HCT116 (cell line): Measurements from ENCODE around the gene SRSF2. TPM values are rescaled to one million over a fixed set of nuclear protein-coding genes. Genes with fewer than 3 reads are reported as not detected.

Experiments
- ATAC-seq: fragments of 200-7000 bp; cut with Tn5 transposase; 2 replicates; pipeline ENCODE4 v1.9.1; 2020; ENCODE audit warnings: mild to moderate bottlenecking, moderate library complexity
- BruUV-seq: library from RNA; stranded (reverse); fragments of 400-500 nt; replicated peaks from 2 replicates; lab custom pipeline; 2021; lab: Mats Ljungman, UMichigan
- CTCF ChIA-PET: fragments of 300-600 bp; sonication (Branson Sonifier 250); formaldehyde crosslinking; loops from one replicate; lab custom pipeline; 2021; ENCODE audit warnings: antibody characterized with exemption; lab: Charles Lee
- POLR2A ChIA-PET: fragments of 300-600, 350-600 bp; sonication (Branson Sonifier 250); formaldehyde crosslinking; loops from one replicate; lab custom pipeline; 2021; ENCODE audit warnings: antibody characterized with exemption; lab: Charles Lee
- RAD21 ChIA-PET, 2 experiments: fragments of 300-600 bp; sonication (Branson Sonifier 250); formaldehyde crosslinking; loops; one replicate each; lab custom pipeline; 2023; ENCODE audit warnings: low total read pairs in 2 of 2; ENCODE audit not compliant: uncharacterized antibody in 2 of 2, unreplicated experiment in 2 of 2, low non-redundant PET in 1 of 2; lab: Charles Lee
- DNase-seq: peaks from one replicate; pipeline ENCODE4 v3.0.0-alpha.2; 2010; ENCODE audit warnings: low read depth, low spot score
- H2AFZ ChIP-seq: fragments of 200-600 bp; shearing (Covaris generic), sonication (generic); 2 replicates; pipeline ENCODE4 v1.6.1; 2017; ENCODE audit warnings: low read depth, mixed run types, mixed read lengths, antibody characterized with exemption, low read length; ENCODE audit not compliant: poor library complexity, severe bottlenecking
- H3K27ac ChIP-seq: 2 replicates; pipeline ENCODE4 v1.5.1; 2012; ENCODE audit warnings: low read depth, low read length
- H3K27me3 ChIP-seq: fragments of 200-600 bp; sonication (generic); 2 replicates; pipeline ENCODE4 v1.6.1; 2016; ENCODE audit warnings: mixed run types, low read length, mixed read lengths; ENCODE audit not compliant: insufficient read depth
- H3K36me3 ChIP-seq, 2 experiments: fragments of 200-500 bp in 1 of 2; fragments of 200-600 bp in 1 of 2; sonication (Bioruptor generic) in 1 of 2; sonication (generic) in 1 of 2; 2 replicates each; pipeline versions ENCODE4 v1.5.1 to v1.6.1; 2014 to 2016; ENCODE audit warnings: low read length in 2 of 2, inconsistent platforms in 1 of 2, mixed read lengths in 1 of 2, mixed run types in 1 of 2; ENCODE audit not compliant: insufficient read depth in 2 of 2, control insufficient read depth in 1 of 2
- H3K4me1 ChIP-seq, 2 experiments: fragments of 200-600 bp in 1 of 2; sonication (generic) in 1 of 2; 2 replicates each; pipeline versions ENCODE4 v1.5.1 to v1.6.1; 2012 to 2017; ENCODE audit warnings: low read length in 2 of 2, inconsistent platforms in 1 of 2, mild to moderate bottlenecking in 1 of 2, mixed read lengths in 1 of 2, mixed run types in 1 of 2, moderate library complexity in 1 of 2; ENCODE audit not compliant: insufficient read depth in 2 of 2, control insufficient read depth in 1 of 2
- H3K4me2 ChIP-seq: fragments of 200-600 bp; sonication (generic); 2 replicates; pipeline ENCODE4 v1.6.1; 2017; ENCODE audit warnings: mixed run types, low read length, mixed read lengths
- H3K4me3 ChIP-seq, 2 experiments: fragments of 200-600 bp in 1 of 2; sonication (generic) in 1 of 2; replicated peaks in 1 of 2; 2 replicates each; pipeline ENCODE4 v1.5.1; 2011 to 2016; ENCODE audit warnings: low read length in 2 of 2, control low read depth in 1 of 2, low read depth in 1 of 2, mild to moderate bottlenecking in 1 of 2, mixed read lengths in 1 of 2, mixed run types in 1 of 2
- H3K79me2 ChIP-seq: fragments of 200-600 bp; sonication (generic); 2 replicates; pipeline ENCODE4 v1.6.1; 2017; ENCODE audit warnings: mild to moderate bottlenecking, mixed run types, low read length, moderate library complexity, mixed read lengths; ENCODE audit not compliant: insufficient read depth
- H3K9ac ChIP-seq: fragments of 200-600 bp; sonication (generic); 2 replicates; pipeline ENCODE4 v1.6.1; 2016; ENCODE audit warnings: low read length, mixed read lengths
- H3K9me2 ChIP-seq: fragments of 200-600 bp; sonication (generic), shearing (Covaris generic); 2 replicates; pipeline ENCODE4 v1.6.1; 2017; ENCODE audit warnings: mixed run types, mild to moderate bottlenecking, moderate library complexity; ENCODE audit not compliant: insufficient read depth
- H3K9me3 ChIP-seq, 2 experiments: fragments of 200-500 bp in 1 of 2; fragments of 200-600 bp in 1 of 2; sonication (Bioruptor generic) in 1 of 2; sonication (generic) in 1 of 2; 2 replicates each; pipeline ENCODE4 v1.6.1; 2014 to 2017; ENCODE audit warnings: low read length in 2 of 2, mixed read lengths in 2 of 2, inconsistent platforms in 1 of 2, low read depth in 1 of 2, mild to moderate bottlenecking in 1 of 2, mixed run types in 1 of 2, moderate library complexity in 1 of 2; ENCODE audit not compliant: control insufficient read depth in 1 of 2, insufficient read depth in 1 of 2
- H4K20me1 ChIP-seq: fragments of 200-600 bp; sonication (generic), shearing (Covaris generic); 2 replicates; pipeline ENCODE4 v1.6.1; 2017; ENCODE audit warnings: mixed run types, mild to moderate bottlenecking, moderate library complexity; ENCODE audit not compliant: insufficient read depth
- ATF3 ChIP-seq: IDR thresholded peaks from 2 replicates; pipeline ENCODE4 v1.6.1; 2012
- CBX3 ChIP-seq: IDR thresholded peaks from 2 replicates; pipeline ENCODE4 v1.6.1; 2012; ENCODE audit warnings: low read depth
- CEBPB ChIP-seq: IDR thresholded peaks from 2 replicates; pipeline ENCODE4 v1.6.1; 2012; ENCODE audit warnings: low read depth
- CTCF ChIP-seq, 3 experiments: fragments of 200-600 bp in 1 of 3; sonication (generic) in 1 of 3; IDR thresholded peaks in 2 of 3; conservative IDR thresholded peaks in 1 of 3; 2 replicates each; pipeline ENCODE4 v1.5.1; 2012 to 2017; ENCODE audit warnings: low read depth in 2 of 3, low read length in 2 of 3, antibody characterized with exemption in 1 of 3, borderline replicate concordance in 1 of 3, control low read depth in 1 of 3, mild to moderate bottlenecking in 1 of 3, mixed read lengths in 1 of 3, mixed run types in 1 of 3, moderate library complexity in 1 of 3; ENCODE audit not compliant: insufficient read depth in 1 of 3
- EGR1 ChIP-seq: IDR thresholded peaks from 2 replicates; pipeline ENCODE4 v1.6.1; 2012; ENCODE audit warnings: low read depth
- ELF1 ChIP-seq: IDR thresholded peaks from 2 replicates; pipeline ENCODE4 v1.6.1; 2012; ENCODE audit warnings: low read depth, borderline replicate concordance
- EZH2 ChIP-seq: fragments of 200-600 bp; sonication (generic); IDR thresholded peaks from 2 replicates; pipeline ENCODE4 v1.6.1; 2017; ENCODE audit warnings: antibody characterized with exemption, mixed run types
- FOSL1 ChIP-seq: IDR thresholded peaks from 2 replicates; pipeline ENCODE4 v1.6.1; 2012; ENCODE audit warnings: low read depth
- JUND ChIP-seq: IDR thresholded peaks from 2 replicates; pipeline ENCODE4 v1.6.1; 2012
- MAX ChIP-seq: IDR thresholded peaks from 2 replicates; pipeline ENCODE4 v1.6.1; 2012
- POLR2A ChIP-seq: IDR thresholded peaks from 2 replicates; pipeline ENCODE4 v1.7.0; 2011; ENCODE audit warnings: borderline replicate concordance; ENCODE audit not compliant: insufficient read depth, insufficient read length; ENCODE audit errors: extremely low read depth
- POLR2AphosphoS5 ChIP-seq: IDR thresholded peaks from 2 replicates; pipeline ENCODE4 v1.6.1; 2011; ENCODE audit warnings: mild to moderate bottlenecking, low read depth, low read length, moderate library complexity
- RAD21 ChIP-seq: IDR thresholded peaks from 2 replicates; pipeline ENCODE4 v1.6.1; 2012; ENCODE audit warnings: low read depth, mild to moderate bottlenecking
- REST ChIP-seq: IDR thresholded peaks from 2 replicates; pipeline ENCODE4 v1.6.1; 2012; ENCODE audit warnings: low read depth
- SIN3A ChIP-seq: IDR thresholded peaks from 2 replicates; pipeline ENCODE4 v1.6.1; 2012; ENCODE audit warnings: low read depth
- SP1 ChIP-seq: IDR thresholded peaks from 2 replicates; pipeline ENCODE4 v1.6.1; 2012; ENCODE audit warnings: low read depth
- SRF ChIP-seq: IDR thresholded peaks from 2 replicates; pipeline ENCODE4 v1.6.1; 2012; ENCODE audit warnings: low read depth
- YY1 ChIP-seq: IDR thresholded peaks from 2 replicates; pipeline ENCODE4 v1.6.1; 2011; ENCODE audit warnings: low read length, low read depth, moderate library complexity, mild to moderate bottlenecking; ENCODE audit not compliant: insufficient replicate concordance; ENCODE audit errors: extremely low read depth
- ZBTB33 ChIP-seq: IDR thresholded peaks from 2 replicates; pipeline ENCODE4 v1.6.1; 2011; ENCODE audit warnings: mild to moderate bottlenecking, low read length, moderate library complexity; ENCODE audit not compliant: insufficient replicate concordance; ENCODE audit errors: extremely low read depth
- ZFX ChIP-seq: fragments of 450-650 bp; IDR thresholded peaks from 2 replicates; pipeline ENCODE4 v1.6.1; 2017
- intact Hi-C: fragments of 100-400 bp; cut with micrococcal nuclease; formaldehyde crosslinking; loops from 2 replicates; pipeline ENCODE4 v1.10.0; 2022
- total RNA-seq: library from RNA; stranded (reverse); gene quantifications from one replicate; pipeline ENCODE4 v1.2.1, GENCODE V29; 2021; ENCODE audit not compliant: unreplicated experiment

Gene SRSF2
- total RNA-seq, 1 experiment from 2014 or later: 422 TPM

GRCh38 chr17:76752006-76752405 is 14.9 kb upstream of the SRSF2 start:
- ChIA-PET RAD21 (no interaction called here), POLR2A (interaction anchor here (1.3 kb wide), 1 partner anchor 9 kb away, joined by 3 read pairs; no protein-coding TSS in a partner anchor), CTCF (no interaction called here)
- intact Hi-C loops: no loop called here
- Histone ChIP-seq H4K20me1 (no peaks in the 10 kb centered on the region), H2AFZ (no peak overlapping the region), H3K79me2 (no peaks in the 10 kb centered on the region), H3K27me3 (no peaks in the 10 kb centered on the region), H3K9me2 (no peaks in the 10 kb centered on the region), H3K9me3 (no peaks in the 10 kb centered on the region), H3K4me2 (no peak overlapping the region), H3K36me3 (peaks cover 0 to under 1% of the 10 kb centered on the region in 2 experiments; a peak in 1 of 4 replicates), H3K27ac (no peak overlapping the region), H3K9ac (no peak overlapping the region), H3K4me1 (peaks cover 3 to 18% of the 10 kb centered on the region in 2 experiments; a peak in 3 of 4 replicates), H3K4me3 (no peak overlapping the region)
- TF ChIP-seq FOSL1: no peak
- no peak for TF ChIP-seq CTCF (IDR thresholded peaks at IDR 0.05 in 2 of 3, conservative IDR thresholded peaks at IDR 0.05 in 1 of 3; ENCODE audit: borderline replicate concordance in 1 of 3, insufficient read depth in 1 of 3, low read depth in 2 of 3, low read length in 2 of 3)
- TF ChIP-seq EZH2: no peak
- TF ChIP-seq RAD21: no peak
- no peak for TF ChIP-seq ZBTB33
- TF ChIP-seq REST: no peak
- no peak for TF ChIP-seq JUND
- TF ChIP-seq MAX: no peak
- no peak for TF ChIP-seq EGR1
- TF ChIP-seq POLR2A: no peak
- TF ChIP-seq YY1: no peak
- TF ChIP-seq ATF3: no peak
- no peak for TF ChIP-seq POLR2AphosphoS5
- no peak for TF ChIP-seq CBX3
- TF ChIP-seq ELF1: no peak
- TF ChIP-seq SP1: no peak
- no peak for TF ChIP-seq ZFX
- TF ChIP-seq SRF: no peak
- no peak for TF ChIP-seq CEBPB
- no peak for TF ChIP-seq SIN3A
- ATAC-seq (no peak), DNase-seq (no peak)
- no TSS peak for BruUV-seq
